B cell (primary cell): ENCODE measurements around the gene PCDH15. TPM values are rescaled to one million over a fixed set of nuclear protein-coding genes. Genes with fewer than 3 reads are reported as not detected.

Experiments used
- ATAC-seq: fragments of 200-7000 bp; cut with Tn5 transposase; one replicate; pipeline ENCODE4 v1.10.0; 2021; ENCODE audit warnings: low read depth, mild to moderate bottlenecking, moderate number of reproducible peaks, moderate library complexity
- CTCF ChIA-PET: fragments of 350-600 bp; sonication (Branson Sonifier 250); formaldehyde crosslinking; loops from one replicate; lab custom pipeline; 2021; ENCODE audit warnings: antibody characterized with exemption, inconsistent platforms; lab: Charles Lee
- POLR2A ChIA-PET: fragments of 350-600 bp; sonication (Branson Sonifier 250); formaldehyde crosslinking; loops from one replicate; lab custom pipeline; 2021; ENCODE audit warnings: antibody characterized with exemption; lab: Charles Lee
- DNase-seq: peaks from one replicate; pipeline ENCODE4 v3.0.0; 2013
- H2AFZ ChIP-seq: 2 replicates; pipeline ENCODE4 v1.6.1; 2012; ENCODE audit warnings: mild to moderate bottlenecking, low read depth, low read length; ENCODE audit not compliant: insufficient read depth, poor library complexity, severe bottlenecking
- H3K27ac ChIP-seq, 2 donors: 1 replicate in 1 of 2; 2 replicates in 1 of 2; pipeline ENCODE4 v1.5.1; 2012 to 2013; ENCODE audit warnings: low read length in 2 of 2, mild to moderate bottlenecking in 2 of 2, moderate library complexity in 1 of 2
- H3K27me3 ChIP-seq, 4 experiments: fragments of 200-600 bp in 1 of 4; sonication (generic) in 1 of 4; replicated peaks in 1 of 4; 1 replicate in 2 of 4; 2 replicates in 2 of 4; pipeline versions ENCODE4 v1.6.1 to v1.7.0; 2013 to 2016; ENCODE audit warnings: low read length in 3 of 4, mild to moderate bottlenecking in 2 of 4, mixed read lengths in 1 of 4, moderate library complexity in 1 of 4; ENCODE audit not compliant: insufficient read depth in 4 of 4, control insufficient read depth in 3 of 4; ENCODE audit errors: control extremely low read depth in 1 of 4
- H3K36me3 ChIP-seq, 2 experiments: replicated peaks in 1 of 2; 1 replicate in 1 of 2; 2 replicates in 1 of 2; pipeline versions ENCODE4 v1.6.1 to v1.7.1; 2013; ENCODE audit warnings: low read length in 1 of 2; ENCODE audit not compliant: insufficient read depth in 2 of 2, control insufficient read depth in 1 of 2; ENCODE audit errors: control extremely low read depth in 1 of 2, extremely low read depth in 1 of 2
- H3K4me1 ChIP-seq, 2 donors: fragments of 200-600 bp in 1 of 2; sonication (generic) in 1 of 2; 1 replicate in 1 of 2; 2 replicates in 1 of 2; pipeline versions ENCODE4 v1.5.1 to v1.6.1; 2013 to 2017; ENCODE audit warnings: low read length in 2 of 2; ENCODE audit not compliant: control insufficient read depth in 2 of 2, insufficient read depth in 2 of 2
- H3K4me2 ChIP-seq: replicated peaks from 2 replicates; pipeline ENCODE3; 2012; ENCODE audit warnings: mild to moderate bottlenecking, low read depth, low read length; ENCODE audit not compliant: poor library complexity, severe bottlenecking
- H3K4me3 ChIP-seq, 5 experiments: fragments of 200-600 bp in 1 of 5; sonication (generic) in 1 of 5; 1 replicate in 3 of 5; 2 replicates in 2 of 5; pipeline versions ENCODE4 v1.5.1 to v1.7.0; 2011 to 2016; ENCODE audit warnings: low read length in 4 of 5, mild to moderate bottlenecking in 4 of 5, low read depth in 2 of 5, control low read depth in 1 of 5, moderate library complexity in 1 of 5; ENCODE audit not compliant: insufficient read depth in 1 of 5; ENCODE audit errors: control extremely low read depth in 1 of 5, extremely low read depth in 1 of 5
- H3K79me2 ChIP-seq: fragments of 200-600 bp; sonication (generic); one replicate; pipeline ENCODE4 v1.6.0; 2016; ENCODE audit warnings: low read length; ENCODE audit not compliant: control insufficient read depth, insufficient read depth
- H3K9ac ChIP-seq: fragments of 200-600 bp; sonication (generic); 2 replicates; pipeline ENCODE4 v1.6.1; 2017; ENCODE audit warnings: mild to moderate bottlenecking, low read length, moderate library complexity
- H3K9me3 ChIP-seq, 3 donors: one replicate each; pipeline versions ENCODE4 v1.6.1 to v1.7.1; 2013; ENCODE audit warnings: low read length in 2 of 3; ENCODE audit not compliant: control insufficient read depth in 2 of 3, insufficient read depth in 1 of 3; ENCODE audit errors: control extremely low read depth in 1 of 3
- H4K20me1 ChIP-seq: 2 replicates; pipeline ENCODE4 v1.6.0; 2012; ENCODE audit warnings: mild to moderate bottlenecking, low read length; ENCODE audit not compliant: insufficient read depth, control insufficient read depth, poor library complexity, severe bottlenecking
- H3K27ac Mint-ChIP-seq: one replicate; pipeline ENCODE4 v1.8.0; 2021; ENCODE audit warnings: mixed read lengths
- H3K27me3 Mint-ChIP-seq: one replicate; pipeline ENCODE4 v1.8.0; 2021; ENCODE audit warnings: mixed read lengths
- H3K4me1 Mint-ChIP-seq: one replicate; pipeline ENCODE4 v1.8.0; 2021; ENCODE audit warnings: mixed read lengths
- H3K4me3 Mint-ChIP-seq: one replicate; pipeline ENCODE4 v1.8.0; 2021; ENCODE audit warnings: mixed read lengths
- H3K9me3 Mint-ChIP-seq: one replicate; pipeline ENCODE4 v1.8.0; 2022; ENCODE audit warnings: mixed read lengths; ENCODE audit not compliant: insufficient read depth
- CTCF ChIP-seq: fragments of 200-600 bp; IDR thresholded peaks from one replicate; pipeline ENCODE4 v1.8.0; 2022; ENCODE audit warnings: antibody characterized with exemption, mild to moderate bottlenecking
- EZH2 ChIP-seq: IDR thresholded peaks from 2 replicates; pipeline ENCODE4 v1.6.1; 2012; ENCODE audit warnings: borderline replicate concordance, low read depth, mild to moderate bottlenecking, moderate library complexity, low read length; ENCODE audit not compliant: insufficient read depth, poor library complexity, severe bottlenecking
- intact Hi-C: fragments of 100-400 bp; cut with micrococcal nuclease; formaldehyde crosslinking; loops from one replicate; pipeline ENCODE4 v1.10.0; 2022
- polyA plus RNA-seq: library from polyadenylated mRNA; depleted of rRNA; stranded (reverse); fragments of >200 nt; gene quantifications from 2 replicates; pipeline ENCODE4 v1.2.3, GENCODE V29; 2012
- total RNA-seq, 2 donors: library from RNA; stranded (reverse); fragments of 120-200 nt in 1 of 2; gene quantifications; 1 replicate in 1 of 2; 2 replicates in 1 of 2; pipeline versions ENCODE4 v1.2.3 to v1.2.4, GENCODE V29; 2013 to 2022

PCDH15 gene
- total and polyA plus RNA-seq, 2 donors (not counting 1 experiment from before 2014, with no cell fraction given) = not detected

DNA sequence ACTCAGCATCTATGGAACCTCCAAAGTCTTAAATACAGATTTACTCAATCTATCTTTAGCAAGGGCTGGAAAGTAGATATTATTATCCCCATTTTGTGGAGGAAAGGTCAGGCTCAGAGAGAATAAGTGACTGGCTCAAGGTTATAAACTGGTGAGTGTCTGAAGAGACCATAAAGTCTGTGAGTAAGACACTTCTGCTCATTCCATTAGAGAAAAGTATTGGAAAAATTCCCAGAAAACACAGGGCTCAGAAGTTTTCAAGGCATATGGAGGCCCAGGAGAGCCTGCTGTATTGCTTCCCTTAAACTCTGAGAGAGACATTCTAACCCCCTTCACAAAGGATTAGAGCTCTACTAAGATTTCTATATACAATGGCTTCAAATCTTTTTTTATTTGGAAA lies 134.8 kb downstream of the PCDH15 start:
- no peaks in the 10 kb centered on the region for H3K36me3 ChIP-seq
- DNase-seq = no peak
- intact Hi-C loops = loop anchor here (5.0 kb wide), 1 partner anchor 1671 kb away; no protein-coding TSS in a partner anchor
- no peaks in the 10 kb centered on the region for H3K27me3 ChIP-seq
- no peak for ATAC-seq
- ChIA-PET POLR2A (no interaction called here), CTCF (no interaction called here)
- Mint-ChIP-seq H3K4me3 (no peak overlapping the region), H3K27ac (no peak overlapping the region), H3K27me3 (no peaks in the 10 kb centered on the region), H3K9me3 (no peaks in the 10 kb centered on the region), H3K4me1 (no peaks in the 10 kb centered on the region)
- H2AFZ ChIP-seq = no peak overlapping the region
- no peaks in the 10 kb centered on the region for H3K79me2 ChIP-seq
- no peak overlapping the region for H3K4me3 ChIP-seq
- H3K9ac ChIP-seq = no peak overlapping the region
- H3K4me2 ChIP-seq = no peak overlapping the region
- H3K4me1 ChIP-seq = no peaks in the 10 kb centered on the region
- TF ChIP-seq EZH2 (no peak), CTCF (no peak)
- no peak overlapping the region for H3K27ac ChIP-seq
- no peaks in the 10 kb centered on the region for H4K20me1 ChIP-seq
- H3K9me3 ChIP-seq = no peaks in the 10 kb centered on the region

DNA sequence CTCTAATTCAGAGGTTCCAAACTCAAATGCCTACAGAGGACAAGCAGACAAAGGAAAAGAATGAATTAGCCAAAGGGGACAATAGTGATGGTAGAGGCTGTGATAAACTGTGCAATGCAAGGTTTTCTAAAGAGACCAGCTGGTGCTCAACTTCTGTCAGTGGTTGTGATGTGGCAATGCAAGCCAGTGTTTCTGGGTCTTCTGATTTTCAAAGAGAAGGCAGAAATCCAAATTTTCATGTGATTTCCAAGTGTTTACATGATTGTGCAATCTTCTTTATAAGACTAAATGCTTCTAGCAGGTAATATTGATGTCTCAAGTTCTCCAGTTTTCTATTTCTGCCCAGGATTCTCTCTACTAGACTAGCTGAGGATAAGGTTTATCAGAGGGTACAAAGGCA lies 135.9 kb downstream of the PCDH15 start:
- ChIA-PET POLR2A (no interaction called here), CTCF (no interaction called here)
- H3K27ac ChIP-seq = no peak overlapping the region
- H3K4me3 Mint-ChIP-seq = no peak overlapping the region
- ATAC-seq (no peak), DNase-seq (no peak)
- no peaks in the 10 kb centered on the region for H3K36me3 ChIP-seq
- H3K4me1 Mint-ChIP-seq = no peaks in the 10 kb centered on the region
- no peaks in the 10 kb centered on the region for H3K27me3 Mint-ChIP-seq
- H4K20me1 ChIP-seq = no peaks in the 10 kb centered on the region
- no peak for TF ChIP-seq CTCF
- no peak for TF ChIP-seq EZH2
- intact Hi-C loops = loop anchor here (5.0 kb wide), 1 partner anchor 1672 kb away; no protein-coding TSS in a partner anchor
- no peaks in the 10 kb centered on the region for H3K9me3 ChIP-seq
- no peak overlapping the region for H3K27ac Mint-ChIP-seq
- H3K9me3 Mint-ChIP-seq = no peaks in the 10 kb centered on the region
- H3K4me1 ChIP-seq = no peaks in the 10 kb centered on the region
- no peaks in the 10 kb centered on the region for H3K79me2 ChIP-seq
- H3K9ac ChIP-seq = no peak overlapping the region
- no peak overlapping the region for H2AFZ ChIP-seq
- H3K27me3 ChIP-seq = no peaks in the 10 kb centered on the region
- H3K4me3 ChIP-seq = no peak overlapping the region
- H3K4me2 ChIP-seq = no peak overlapping the region
